ENCODE results near the gene ITIH3. TPM values are rescaled to one million over a fixed set of nuclear protein-coding genes. Genes with fewer than 3 reads are reported as not detected.

ITIH3 gene
- total and polyA plus RNA-seq, 2 experiments from 2014 or later, result 63.3 to 66.9 TPM

DNA sequence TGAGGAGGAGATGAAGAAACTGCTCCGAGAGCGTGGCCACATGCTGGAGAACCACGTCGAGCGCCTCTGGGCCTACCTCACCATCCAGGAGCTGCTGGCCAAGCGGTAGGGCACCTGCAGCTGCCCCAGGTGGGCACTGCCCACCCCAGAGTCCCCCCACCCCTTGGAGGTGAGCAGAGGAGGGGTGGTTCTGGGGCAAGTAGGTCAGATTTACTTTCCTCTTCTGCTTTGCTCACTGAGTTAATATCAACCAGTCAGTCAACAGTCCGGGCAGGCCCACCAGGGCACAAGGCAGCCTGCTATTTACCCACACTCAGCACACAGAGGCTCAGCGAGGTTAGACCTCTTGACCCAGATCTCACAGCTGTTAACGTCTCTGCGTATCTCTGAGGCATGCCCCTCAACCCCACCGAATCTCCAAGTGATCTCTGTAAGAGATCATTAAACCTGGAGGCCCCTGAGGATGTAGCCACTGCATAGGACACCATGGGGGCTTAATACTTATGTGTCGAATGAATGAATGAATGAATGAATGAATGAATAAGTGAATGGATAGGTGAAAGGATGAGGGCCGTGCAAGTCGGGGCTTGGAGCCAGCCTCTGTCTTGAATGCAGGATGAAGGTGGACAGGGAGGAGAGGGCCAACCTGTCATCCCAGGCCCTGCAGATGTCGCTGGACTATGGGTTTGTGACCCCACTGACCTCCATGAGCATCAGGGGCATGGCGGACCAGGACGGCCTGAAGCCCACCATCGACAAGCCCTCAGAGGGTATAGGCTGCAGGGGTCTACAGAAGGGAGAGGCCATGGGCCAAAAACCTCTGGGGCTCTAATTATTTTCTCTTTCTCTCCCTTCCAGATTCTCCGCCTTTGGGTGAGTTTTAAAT lies 8.0 kb upstream of the ITIH3 start:
- Histone ChIP-seq H3K36me3 (replicated peaks; ENCODE audit: insufficient read depth, low read depth) (no peaks in the 10 kb centered on the region), H3K79me2 (no peaks in the 10 kb centered on the region), H2AFZ (no peak overlapping the region), H3K4me1 (ENCODE audit: insufficient read depth) (no peaks in the 10 kb centered on the region), H3K27ac (no peak overlapping the region), H3K27me3 (no peaks in the 10 kb centered on the region), H3K4me3 (no peak overlapping the region), H3K9me2 (replicated peaks; ENCODE audit: insufficient read depth) (no peaks in the 10 kb centered on the region), H3K4me2 (no peak overlapping the region), H4K20me1 (ENCODE audit: insufficient read depth, poor library complexity, severe bottlenecking) (no peaks in the 10 kb centered on the region), H3K9me3 (ENCODE audit: low read depth) (no peaks in the 10 kb centered on the region)
- 81% methylated on average over 19 of the region's 19 CpGs for WGBS (ENCODE audit: low lambda C conversion rate, missing lambda C conversion rate)
- no peak for DNase-seq (ENCODE audit: low spot score)
- TF ChIP-seq EZH2phosphoT487 (IDR thresholded peaks at IDR 0.05; ENCODE audit: low read depth, severe bottlenecking, unreplicated experiment) (no peak), EZH2 (IDR thresholded peaks at IDR 0.05; ENCODE audit: borderline replicate concordance) (no peak)
- TF ChIP-seq, protein P1, sequence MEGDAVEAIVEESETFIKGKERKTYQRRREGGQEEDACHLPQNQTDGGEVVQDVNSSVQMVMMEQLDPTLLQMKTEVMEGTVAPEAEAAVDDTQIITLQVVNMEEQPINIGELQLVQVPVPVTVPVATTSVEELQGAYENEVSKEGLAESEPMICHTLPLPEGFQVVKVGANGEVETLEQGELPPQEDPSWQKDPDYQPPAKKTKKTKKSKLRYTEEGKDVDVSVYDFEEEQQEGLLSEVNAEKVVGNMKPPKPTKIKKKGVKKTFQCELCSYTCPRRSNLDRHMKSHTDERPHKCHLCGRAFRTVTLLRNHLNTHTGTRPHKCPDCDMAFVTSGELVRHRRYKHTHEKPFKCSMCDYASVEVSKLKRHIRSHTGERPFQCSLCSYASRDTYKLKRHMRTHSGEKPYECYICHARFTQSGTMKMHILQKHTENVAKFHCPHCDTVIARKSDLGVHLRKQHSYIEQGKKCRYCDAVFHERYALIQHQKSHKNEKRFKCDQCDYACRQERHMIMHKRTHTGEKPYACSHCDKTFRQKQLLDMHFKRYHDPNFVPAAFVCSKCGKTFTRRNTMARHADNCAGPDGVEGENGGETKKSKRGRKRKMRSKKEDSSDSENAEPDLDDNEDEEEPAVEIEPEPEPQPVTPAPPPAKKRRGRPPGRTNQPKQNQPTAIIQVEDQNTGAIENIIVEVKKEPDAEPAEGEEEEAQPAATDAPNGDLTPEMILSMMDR (IDR thresholded peaks at IDR 0.05; ENCODE audit: poor library complexity), result no peak

DNA sequence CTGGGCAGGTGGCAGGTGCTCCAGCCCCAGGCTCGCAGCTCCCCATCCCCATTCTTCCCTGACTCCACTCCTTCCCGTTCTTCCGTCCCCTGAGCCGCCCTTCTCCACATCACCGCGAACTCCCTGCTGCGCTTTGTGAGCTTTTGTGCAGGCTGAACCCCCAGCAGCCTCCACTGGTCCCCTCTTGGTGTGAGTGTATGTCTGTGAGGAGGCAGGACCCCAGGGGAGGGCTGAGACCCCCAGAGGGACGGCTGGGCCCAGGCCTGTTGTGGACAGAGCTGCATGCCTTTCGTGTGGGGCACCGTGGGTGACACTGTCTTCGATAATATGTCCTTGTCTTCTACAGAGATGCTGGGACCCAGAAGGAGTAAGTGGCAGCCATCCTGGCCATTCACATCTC lies 7.3 kb upstream of the ITIH3 start:
- Histone ChIP-seq H3K4me3 (no peak overlapping the region), H3K9me3 (ENCODE audit: low read depth) (no peaks in the 10 kb centered on the region), H3K9me2 (replicated peaks; ENCODE audit: insufficient read depth) (no peaks in the 10 kb centered on the region), H3K79me2 (no peaks in the 10 kb centered on the region), H2AFZ (no peak overlapping the region), H3K27me3 (no peaks in the 10 kb centered on the region), H3K4me2 (no peak overlapping the region), H3K27ac (no peak overlapping the region), H4K20me1 (ENCODE audit: insufficient read depth, poor library complexity, severe bottlenecking) (no peaks in the 10 kb centered on the region), H3K36me3 (replicated peaks; ENCODE audit: insufficient read depth, low read depth) (no peaks in the 10 kb centered on the region), H3K4me1 (ENCODE audit: insufficient read depth) (no peaks in the 10 kb centered on the region)
- DNase-seq (ENCODE audit: low spot score), result no peak
- WGBS (ENCODE audit: low lambda C conversion rate, missing lambda C conversion rate), result 88% methylated on average over 11 of the region's 11 CpGs
- no peak for TF ChIP-seq EZH2phosphoT487 (IDR thresholded peaks at IDR 0.05; ENCODE audit: low read depth, severe bottlenecking, unreplicated experiment)
- TF ChIP-seq, protein P1 (IDR thresholded peaks at IDR 0.05; ENCODE audit: poor library complexity), result no peak
- no peak for TF ChIP-seq EZH2 (IDR thresholded peaks at IDR 0.05; ENCODE audit: borderline replicate concordance)

DNA sequence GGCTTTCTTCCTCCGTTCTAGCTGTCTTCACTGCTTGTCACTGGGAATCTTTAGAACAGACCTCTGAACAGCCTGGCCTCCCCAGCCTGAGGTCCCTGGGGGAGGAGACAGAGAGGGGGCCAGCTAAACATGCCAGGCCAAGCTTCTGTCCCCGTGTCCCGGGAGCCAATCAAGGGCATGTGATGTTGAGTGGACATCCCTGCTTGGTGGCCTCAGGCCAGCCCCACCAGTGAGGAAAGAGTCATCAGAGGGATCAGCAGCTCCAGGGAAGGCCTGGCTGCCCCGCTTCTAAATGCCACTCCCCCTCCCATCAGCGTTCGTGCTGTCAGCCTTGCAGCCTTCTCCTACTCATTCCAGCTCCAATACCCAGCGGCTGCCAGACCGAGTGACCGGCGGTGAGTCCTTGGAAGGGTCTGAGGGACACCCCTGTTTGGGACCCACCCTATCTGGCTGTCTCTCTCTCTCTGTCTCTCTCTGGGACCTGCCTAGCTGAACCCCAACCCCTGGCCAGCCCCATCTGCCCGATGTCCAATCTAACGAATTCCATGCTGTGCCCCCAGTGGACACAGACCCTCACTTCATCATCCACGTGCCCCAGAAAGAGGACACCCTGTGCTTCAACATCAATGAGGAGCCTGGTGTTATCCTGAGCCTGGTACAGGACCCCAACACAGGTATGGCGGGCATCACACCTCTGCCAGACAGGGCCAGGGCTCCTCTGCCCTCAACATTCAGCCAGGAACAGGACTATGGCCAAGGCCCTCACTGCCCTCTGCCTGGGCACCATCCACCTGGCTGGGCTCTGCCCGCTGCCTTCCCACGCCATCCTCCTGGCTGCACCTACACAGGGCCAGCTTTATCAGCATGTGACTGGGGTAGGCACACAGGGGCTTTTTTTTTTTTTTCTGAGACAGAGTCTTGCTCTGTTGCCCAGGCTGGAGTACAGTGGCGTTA lies 6.6 kb upstream of the ITIH3 start:
- Histone ChIP-seq H3K27ac (no peak overlapping the region), H2AFZ (no peak overlapping the region), H3K4me2 (no peak overlapping the region), H3K36me3 (replicated peaks; ENCODE audit: insufficient read depth, low read depth) (no peaks in the 10 kb centered on the region), H3K4me3 (no peak overlapping the region), H3K27me3 (no peaks in the 10 kb centered on the region), H3K79me2 (no peaks in the 10 kb centered on the region), H3K4me1 (ENCODE audit: insufficient read depth) (no peaks in the 10 kb centered on the region), H3K9me3 (ENCODE audit: low read depth) (no peaks in the 10 kb centered on the region), H4K20me1 (ENCODE audit: insufficient read depth, poor library complexity, severe bottlenecking) (no peaks in the 10 kb centered on the region), H3K9me2 (replicated peaks; ENCODE audit: insufficient read depth) (no peaks in the 10 kb centered on the region)
- no peak for DNase-seq (ENCODE audit: low spot score)
- TF ChIP-seq EZH2 (IDR thresholded peaks at IDR 0.05; ENCODE audit: borderline replicate concordance) (no peak), EZH2phosphoT487 (IDR thresholded peaks at IDR 0.05; ENCODE audit: low read depth, severe bottlenecking, unreplicated experiment) (no peak)
- TF ChIP-seq, protein P1 (IDR thresholded peaks at IDR 0.05; ENCODE audit: poor library complexity), result no peak
- WGBS (ENCODE audit: low lambda C conversion rate, missing lambda C conversion rate), result 74% methylated on average over 17 of the region's 17 CpGs
